GM19468 (cell line): ENCODE results near the gene GHITM.
"Not testable (repeated sequence)": the region's sequence is repeated elsewhere in the genome, so short reads cannot be mapped to it uniquely, and the experiment has no call there.

Experiments
- ATAC-seq: cut with Tn5 transposase; IDR thresholded peaks from one replicate; pipeline ENCODE4 v1.9.1; 2021; ENCODE audit warnings: mild to moderate bottlenecking, moderate library complexity, moderate number of reproducible peaks; ENCODE audit not compliant: unreplicated experiment; ENCODE audit errors: extremely low read depth

Gene GHITM

DNA sequence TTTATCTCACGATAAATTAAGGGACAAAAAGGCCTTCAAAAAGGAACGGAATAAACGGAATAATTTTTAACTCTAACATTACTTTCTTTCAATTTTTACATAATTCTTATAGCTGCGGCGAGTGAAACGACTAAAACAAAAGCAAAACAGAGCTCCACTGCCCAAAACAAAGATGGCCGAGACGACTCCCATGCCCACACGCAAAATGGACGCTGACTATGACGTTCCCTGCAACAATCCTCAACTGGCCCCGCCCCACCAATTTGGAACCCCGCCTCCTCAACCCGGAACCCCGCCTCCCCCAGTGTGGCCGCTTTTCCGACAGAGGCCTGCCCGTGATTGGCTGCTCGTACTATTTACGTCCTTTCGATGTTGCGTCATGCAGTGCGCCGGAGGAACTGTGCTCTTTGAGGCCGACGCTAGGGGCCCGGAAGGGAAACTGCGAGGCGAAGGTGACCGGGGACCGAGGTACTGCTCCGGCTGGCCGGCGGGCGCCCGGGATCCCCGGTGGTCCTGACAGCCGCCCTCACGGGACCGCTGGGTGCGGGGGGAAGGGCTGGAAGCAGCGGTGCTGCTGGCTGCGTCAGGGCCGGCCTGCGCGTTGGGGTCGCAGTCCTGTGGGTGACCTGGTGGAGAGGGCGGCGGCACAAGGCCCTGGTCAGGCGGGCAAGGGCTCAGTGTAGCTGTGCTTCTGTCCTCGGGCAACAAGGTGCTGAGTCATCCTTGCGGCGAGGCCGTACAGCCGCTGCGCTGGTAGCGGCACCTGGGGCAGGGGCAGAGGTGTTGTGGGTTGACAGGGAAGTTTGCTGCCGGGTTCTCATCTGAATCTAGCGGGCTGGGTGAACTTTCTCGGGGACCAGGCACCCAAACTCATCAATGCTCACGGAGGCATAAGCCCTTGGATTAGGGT lies at the start of gene GHITM:
Gene GHITM, plus strand, starts transcription at position 384 of the 910 bp plus-strand sequence. CDS start 1,992 bp downstream, outside the sequence.
- peak; percentile 97 for ATAC-seq

GRCh38 chr10:84095811-84096497 lies 43.4 kb upstream of the GHITM start:
- no peak for ATAC-seq

- no peak for ATAC-seq
These were observed 41.4 kb upstream of the GHITM start for GRCh38 chr10:84097787-84098353.

- ATAC-seq: no peak
These were observed 40.6 kb upstream of the GHITM start for GRCh38 chr10:84098667-84099066.

GRCh38 chr10:84101042-84101441 lies 38.3 kb upstream of the GHITM start:
- no peak for ATAC-seq

GRCh38 chr10:84108797-84109196 lies 30.5 kb upstream of the GHITM start:
- no peak for ATAC-seq

- not testable (repeated sequence) for ATAC-seq
These were observed 29.5 kb upstream of the GHITM start for GRCh38 chr10:84109772-84110171.

- ATAC-seq: not testable (repeated sequence)
These were observed 25.8 kb upstream of the GHITM start for GRCh38 chr10:84113468-84113867.

- ATAC-seq: no peak
These were observed 25.1 kb upstream of the GHITM start for GRCh38 chr10:84114088-84114667.

GRCh38 chr10:84117204-84117603 lies 22.1 kb upstream of the GHITM start:
- ATAC-seq: not testable (repeated sequence)

DNA sequence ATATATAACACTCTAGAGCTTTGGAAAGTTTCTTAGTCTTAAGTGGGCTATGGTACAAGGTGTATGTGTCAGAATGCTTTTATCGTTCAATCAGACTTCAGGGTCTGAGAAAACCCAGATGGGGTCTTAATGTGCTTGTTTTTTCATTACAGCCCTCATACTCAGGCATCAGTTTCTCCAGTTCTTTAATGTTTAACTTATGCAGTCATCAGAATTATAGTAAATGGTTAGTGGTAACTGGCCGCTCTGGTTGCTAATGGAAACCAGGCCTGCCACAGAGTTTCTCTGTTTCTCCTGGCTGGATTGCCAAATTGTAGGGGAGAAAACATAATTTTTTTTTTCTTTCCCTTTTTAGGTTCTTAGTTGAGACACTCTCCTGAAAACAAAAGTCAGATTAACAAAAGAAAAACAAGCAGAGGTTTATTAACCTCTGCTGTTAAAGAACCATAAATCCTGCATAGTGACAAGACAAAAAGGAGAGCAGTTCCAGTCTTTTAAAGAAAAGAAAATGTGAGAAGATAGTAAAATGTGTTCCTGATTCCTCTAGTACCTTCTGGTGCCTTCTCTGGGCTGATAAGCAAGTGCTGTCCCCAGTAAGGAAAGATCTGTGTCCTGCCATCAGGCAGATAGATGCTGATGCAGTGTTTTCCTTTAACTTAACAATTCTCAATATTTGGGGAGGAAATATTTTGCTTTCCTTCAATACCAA lies 21.5 kb upstream of the GHITM start:
- no peak for ATAC-seq

- no peak for ATAC-seq
These were observed 20.8 kb upstream of the GHITM start for GRCh38 chr10:84118395-84119006.

GRCh38 chr10:84123362-84123761 lies 15.9 kb upstream of the GHITM start:
- ATAC-seq: no peak

DNA sequence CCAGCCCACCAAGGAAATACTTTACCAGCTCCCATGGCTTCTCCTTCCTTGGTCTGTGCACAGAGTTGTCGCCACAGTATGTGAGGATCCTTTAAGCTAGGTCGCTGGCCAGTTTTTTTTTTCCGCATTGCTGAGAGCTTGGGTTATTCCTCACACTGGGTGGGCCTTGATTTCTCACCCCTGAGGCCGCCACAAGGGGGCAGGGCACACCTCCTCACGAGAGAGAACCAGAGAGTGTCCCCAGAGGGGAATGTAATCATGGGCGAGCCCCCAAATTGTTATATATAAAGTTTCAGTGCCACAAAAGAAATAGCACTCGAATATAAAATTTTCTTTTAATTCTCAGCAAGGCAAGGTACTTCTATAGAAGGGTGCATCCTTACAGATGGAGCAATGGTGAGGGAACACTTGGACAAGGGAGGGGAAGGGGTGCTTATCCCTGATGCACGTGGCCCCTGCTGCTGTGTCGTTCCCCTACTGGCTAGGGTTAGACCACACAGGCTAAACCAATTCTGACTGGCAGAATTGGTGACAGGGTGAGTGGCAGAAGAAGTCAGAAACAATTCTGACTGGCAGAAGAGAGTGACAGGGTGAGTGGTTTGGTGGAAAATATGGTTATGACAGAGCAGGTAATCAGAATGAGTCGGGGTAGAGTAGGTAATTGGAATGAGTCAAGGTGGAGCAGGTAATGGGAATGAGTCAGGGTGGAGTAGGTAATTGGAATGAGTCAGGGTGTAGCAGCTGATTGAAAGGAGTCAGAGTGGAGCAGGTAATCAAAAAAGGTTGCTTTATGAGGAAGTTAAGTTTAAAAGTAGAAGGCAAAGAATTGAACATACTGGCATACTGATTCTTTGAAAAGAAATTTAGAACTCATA lies 13.2 kb upstream of the GHITM start:
- ATAC-seq: not testable (repeated sequence)

DNA sequence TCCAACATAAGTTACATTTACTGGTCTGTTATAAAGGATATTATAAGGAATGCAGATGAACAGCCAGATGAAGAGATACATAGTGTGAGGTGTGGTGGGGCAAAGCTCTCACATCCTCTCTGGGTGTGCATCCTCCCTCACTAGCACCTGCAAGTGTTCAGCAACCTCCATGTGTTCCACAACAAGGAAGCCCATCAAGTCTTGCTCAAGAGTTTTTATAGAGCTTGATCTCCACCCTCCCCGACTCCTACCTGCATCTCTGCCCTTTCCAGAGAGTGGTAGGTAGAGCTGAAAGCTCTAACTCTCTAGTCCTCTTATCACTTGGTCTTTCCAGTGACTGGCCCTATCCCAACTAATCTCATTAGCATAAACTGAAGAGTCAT lies 12.5 kb upstream of the GHITM start:
- no peak for ATAC-seq

DNA sequence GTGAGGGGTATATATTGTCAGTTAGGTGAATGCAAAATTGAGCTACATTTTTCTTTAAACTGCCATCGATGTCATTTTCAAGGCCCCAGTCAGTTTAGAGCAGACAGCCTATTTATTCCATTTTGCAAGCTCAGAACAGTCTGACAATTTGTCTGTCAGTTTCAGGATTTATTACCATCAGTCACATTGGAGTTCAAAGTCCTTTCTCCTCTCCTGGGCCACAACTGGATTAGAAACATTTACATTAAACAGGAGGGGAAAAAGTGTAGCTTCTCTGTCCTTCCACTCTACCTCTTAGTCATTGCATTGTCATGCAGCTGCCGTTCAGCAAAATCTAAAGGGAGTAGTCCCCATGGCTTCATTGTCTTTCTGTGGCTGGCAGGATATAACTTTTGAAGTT lies 3.5 kb upstream of the GHITM start:
- no peak for ATAC-seq

GRCh38 chr10:84137811-84138210 lies 1.5 kb upstream of the GHITM start:
- ATAC-seq: no peak

DNA sequence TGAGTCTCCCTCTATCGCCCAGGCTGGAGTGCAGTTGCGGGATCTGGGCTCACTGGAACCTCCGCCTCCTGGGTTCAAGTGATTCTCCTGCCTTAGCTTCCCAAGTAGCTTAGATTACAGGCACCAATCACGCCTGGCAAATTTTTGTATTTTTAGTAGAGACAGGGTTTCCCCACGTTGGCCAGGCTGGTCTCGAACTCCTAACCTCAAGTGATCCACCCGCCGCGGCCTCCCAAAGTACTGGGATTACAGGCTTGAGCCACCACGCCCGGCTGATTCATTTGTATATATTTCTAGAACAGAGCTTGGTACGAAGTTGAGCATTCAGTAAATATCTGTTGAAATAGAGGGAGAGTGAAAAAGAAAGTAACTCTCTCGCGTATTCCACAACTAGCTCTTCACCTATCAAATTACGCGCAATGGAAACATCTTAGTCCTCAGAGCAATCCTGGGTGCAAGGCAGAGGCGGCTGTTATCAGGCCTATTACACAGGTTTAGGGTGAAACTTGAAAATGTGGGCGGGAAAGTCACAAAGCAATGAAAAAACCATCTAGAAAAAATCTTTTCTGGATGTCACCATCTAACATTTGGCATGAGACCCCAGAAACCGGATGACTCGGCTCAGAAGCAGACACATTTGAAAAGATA lies 707 bp upstream of the GHITM start:
- no peak for ATAC-seq
